GM23338 (cell line): Measurements from ENCODE around the gene VSIG8. TPM values are rescaled to one million over a fixed set of nuclear protein-coding genes. Genes with fewer than 3 reads are reported as not detected.

ENCODE experiments used
- ATAC-seq: fragments of 200-7000 bp; cut with Tn5 transposase; 3 replicates; pipeline ENCODE4 v1.9.1; 2020
- DNase-seq: peaks from one replicate; pipeline ENCODE4 v3.0.0-alpha.2; 2015; ENCODE audit warnings: low spot score
- H2AFZ ChIP-seq: fragments of 200-600 bp; sonication (generic); 2 replicates; pipeline ENCODE4 v1.8.0; 2016; ENCODE audit warnings: antibody characterized with exemption, mild to moderate bottlenecking, moderate library complexity
- H3F3A ChIP-seq: fragments of 200-600 bp; sonication (generic); replicated peaks from 2 replicates; pipeline ENCODE4 v1.8.0; 2017; ENCODE audit warnings: antibody characterized with exemption, mixed run types, low read depth
- H3K27ac ChIP-seq: fragments of 200-600 bp; sonication (generic); 2 replicates; pipeline ENCODE4 v1.6.1; 2016; ENCODE audit warnings: low read depth
- H3K27me3 ChIP-seq: fragments of 200-600 bp; sonication (generic); 2 replicates; pipeline ENCODE4 v1.8.0; 2016; ENCODE audit warnings: mild to moderate bottlenecking, mixed run types, moderate library complexity; ENCODE audit not compliant: insufficient read depth
- H3K36me3 ChIP-seq: fragments of 200-600 bp; sonication (generic); 2 replicates; pipeline ENCODE4 v1.8.0; 2016; ENCODE audit warnings: mild to moderate bottlenecking; ENCODE audit not compliant: insufficient read depth
- H3K4me1 ChIP-seq: fragments of 200-600 bp; sonication (generic); 2 replicates; pipeline ENCODE4 v1.8.0; 2016; ENCODE audit warnings: mild to moderate bottlenecking, moderate library complexity; ENCODE audit not compliant: insufficient read depth
- H3K4me2 ChIP-seq: fragments of 200-600 bp; sonication (generic); 2 replicates; pipeline ENCODE4 v1.7.1; 2017; ENCODE audit warnings: mixed run types
- H3K4me3 ChIP-seq: fragments of 200-600 bp; sonication (generic); 2 replicates; pipeline ENCODE4 v1.6.1; 2016; ENCODE audit warnings: mixed run types
- H3K79me2 ChIP-seq: fragments of 200-600 bp; sonication (generic); replicated peaks from 2 replicates; pipeline ENCODE4 v1.8.0; 2017; ENCODE audit warnings: mild to moderate bottlenecking; ENCODE audit not compliant: insufficient read depth
- H3K9me2 ChIP-seq: fragments of 200-600 bp; sonication (generic); 2 replicates; pipeline ENCODE4 v1.8.0; 2017; ENCODE audit not compliant: insufficient read depth
- H4K20me1 ChIP-seq: fragments of 200-600 bp; sonication (generic); replicated peaks from 2 replicates; pipeline ENCODE4 v1.8.0; 2017; ENCODE audit warnings: mild to moderate bottlenecking; ENCODE audit not compliant: insufficient read depth
- H3K27ac Mint-ChIP-seq: 2 replicates; pipeline ENCODE4 v1.8.0; 2020; ENCODE audit warnings: inconsistent platforms, mild to moderate bottlenecking, moderate library complexity, mixed read lengths
- H3K27me3 Mint-ChIP-seq: 3 replicates; pipeline ENCODE4 v1.8.0; 2022; ENCODE audit warnings: low read depth, mild to moderate bottlenecking, moderate library complexity, mixed read lengths, inconsistent platforms; ENCODE audit not compliant: insufficient read depth, poor library complexity
- H3K36me3 Mint-ChIP-seq: 3 replicates; pipeline ENCODE4 v1.8.0; 2021; ENCODE audit warnings: low read depth, mild to moderate bottlenecking, inconsistent platforms, moderate library complexity, mixed read lengths
- H3K4me1 Mint-ChIP-seq: 3 replicates; pipeline ENCODE4 v1.8.0; 2020; ENCODE audit warnings: mild to moderate bottlenecking, inconsistent platforms, mixed read lengths
- H3K4me3 Mint-ChIP-seq: 3 replicates; pipeline ENCODE4 v1.8.0; 2021; ENCODE audit warnings: moderate library complexity, mild to moderate bottlenecking, inconsistent platforms, mixed read lengths
- H3K9me3 Mint-ChIP-seq: 3 replicates; pipeline ENCODE4 v1.8.0; 2020; ENCODE audit warnings: moderate library complexity, mild to moderate bottlenecking, inconsistent platforms, mixed read lengths
- CREB1 ChIP-seq: fragments of 250-450 bp; sonication (Bioruptor Pico); IDR thresholded peaks from 2 replicates; pipeline ENCODE4 v1.5.0; 2020; ENCODE audit warnings: low read depth, mild to moderate bottlenecking, moderate library complexity
- CTCF ChIP-seq, 2 experiments: fragments of 200-600 bp in 1 of 2; sonication (generic) in 1 of 2; conservative IDR thresholded peaks; 2 replicates each; pipeline versions ENCODE4 v1.5.1 to v1.6.1; 2016 to 2017; ENCODE audit warnings: antibody characterized with exemption in 2 of 2, low read depth in 2 of 2, mild to moderate bottlenecking in 2 of 2, moderate library complexity in 1 of 2
- ETS1 ChIP-seq: IDR thresholded peaks from 2 replicates; pipeline ENCODE4 v1.6.1; 2016; ENCODE audit warnings: antibody characterized with exemption
- EZH2 ChIP-seq: fragments of 200-600 bp; sonication (generic); IDR thresholded peaks from one replicate; pipeline ENCODE4 v1.8.0; 2017; ENCODE audit warnings: antibody characterized with exemption, mild to moderate bottlenecking, low read depth; ENCODE audit not compliant: unreplicated experiment
- EZH2phosphoT487 ChIP-seq: fragments of 200-600 bp; sonication (generic); IDR thresholded peaks from one replicate; pipeline ENCODE4 v1.8.1; 2018; ENCODE audit warnings: antibody characterized with exemption; ENCODE audit not compliant: unreplicated experiment
- JUNB ChIP-seq: IDR thresholded peaks from one replicate; pipeline ENCODE4 v1.6.1; 2016; ENCODE audit warnings: antibody characterized with exemption; ENCODE audit not compliant: unreplicated experiment
- NANOG ChIP-seq: IDR thresholded peaks from 2 replicates; pipeline ENCODE4 v1.6.1; 2016; ENCODE audit warnings: antibody characterized with exemption, borderline replicate concordance
- POLR2AphosphoS5 ChIP-seq: IDR thresholded peaks from 2 replicates; pipeline ENCODE4 v1.6.1; 2016; ENCODE audit warnings: antibody characterized with exemption, low read depth
- ZNF114 ChIP-seq: fragments of 250-450 bp; sonication (Bioruptor Pico); IDR thresholded peaks from 2 replicates; pipeline ENCODE4 v1.5.0; 2020; ENCODE audit warnings: mild to moderate bottlenecking, moderate library complexity
- ZNF462 ChIP-seq: fragments of 250-450 bp; sonication (Bioruptor Pico); IDR thresholded peaks from 2 replicates; pipeline ENCODE4 v1.5.0; 2020; ENCODE audit warnings: mild to moderate bottlenecking, moderate library complexity
- polyA plus RNA-seq: library from polyadenylated mRNA; unstranded; fragments of >200 nt; fragmentation: Nextera tagmentation; extraction: Ambion mirVana; gene quantifications from 2 replicates; pipeline ENCODE4 v1.2.1, GENCODE V29; 2016
- total RNA-seq: library from RNA; depleted of rRNA; stranded (reverse); fragments of >200 nt; shearing (Covaris generic); gene quantifications from 2 replicates; pipeline ENCODE4 v1.2.3, GENCODE V29; 2014

VSIG8 gene
- total and polyA plus RNA-seq, 2 experiments from 2014 or later: not detected

GRCh38 chr1:159895836-159896545 lies 33.5 kb upstream of the VSIG8 start (continued):
- TF ChIP-seq CTCF (conservative IDR thresholded peaks at IDR 0.05; ENCODE audit: low read depth in 2 of 2) (no peak), POLR2AphosphoS5 (no peak), JUNB (no peak), NANOG (no peak), EZH2phosphoT487 (no peak)

GRCh38 chr1:159895286-159895685 lies 32.8 kb upstream of the VSIG8 start:
- peaks cover 6% of the 10 kb centered on the region for H3K27me3 Mint-ChIP-seq
- H3K9me3 Mint-ChIP-seq: peaks cover 2% of the 10 kb centered on the region; the same call in 2 of the 3 replicates
- H3K9me2 ChIP-seq: no peaks in the 10 kb centered on the region
- H4K20me1 ChIP-seq: no peaks in the 10 kb centered on the region
- no peak for DNase-seq
- no peaks in the 10 kb centered on the region for H3K79me2 ChIP-seq
- no peak overlapping the region for H3K4me3 ChIP-seq
- no peaks in the 10 kb centered on the region for H3F3A ChIP-seq
- no peak overlapping the region for H3K4me2 ChIP-seq
- no peak overlapping the region for H3K4me3 Mint-ChIP-seq
- no peaks in the 10 kb centered on the region for H3K36me3 Mint-ChIP-seq
- H3K4me1 ChIP-seq: peaks cover 1% of the 10 kb centered on the region
- 0 out of 2 replicates have a peak, but pooled peaks cover 5% of the 10 kb centered on the region for H3K27me3 ChIP-seq
- H2AFZ ChIP-seq: no peak overlapping the region
- no peaks in the 10 kb centered on the region for H3K36me3 ChIP-seq
- H3K27ac Mint-ChIP-seq: no peak overlapping the region
- H3K4me1 Mint-ChIP-seq: peaks cover 9% of the 10 kb centered on the region; the same call in 2 of the 3 replicates
- ATAC-seq: no peak
- no peak overlapping the region for H3K27ac ChIP-seq
- TF ChIP-seq POLR2AphosphoS5 (no peak), NANOG (no peak), JUNB (no peak), ZNF114 (CRISPR knock-in tag) (no peak), ZNF462 (no peak), CTCF (conservative IDR thresholded peaks at IDR 0.05; ENCODE audit: low read depth in 2 of 2) (no peak), ETS1 (no peak), EZH2phosphoT487 (no peak), EZH2 (no peak), CREB1 (CRISPR knock-in tag) (no peak)
